ENCODE results near the gene PLIN1. TPM values are rescaled to one million over a fixed set of nuclear protein-coding genes. Genes with fewer than 3 reads are reported as not detected.

Gene PLIN1
- total RNA-seq, 8 experiments from 2014 or later = 0.14 to 1.3 (median 0.51) TPM; not detected in 3

GRCh38 chr15:89668171-89668570, 11.0 kb downstream of the PLIN1 start:
- WGBS, 10 experiments = 89 to 100% (median 100%) methylated on average over 2 to 3 of the region's 3 CpGs; no CpG with 5 or more reads in 2 of the 10 experiments
- peaks cover 5 to 10% of the 10 kb centered on the region in 2 donors for H3K4me1 ChIP-seq (replicated peaks in 1 of 2)
- no peak overlapping the region for H3K4me3 ChIP-seq
- ATAC-seq (replicated peaks in 6 of 8) = no peak
- no peak overlapping the region for H3K27ac ChIP-seq
- in situ Hi-C loops (cut with MboI; ENCODE audit: low pct_unique_long_range_greater_than_20kb in 2 of 9, low sequenced_read_pairs in 9 of 9, unreplicated experiment in 9 of 9) = no loop called here

GRCh38 chr15:89667706-89667960, 11.5 kb downstream of the PLIN1 start:
- 84 to 100% (median 87%) methylated on average over 1 to 6 of the region's 7 CpGs; no CpG with 5 or more reads in 7 of the 10 experiments for WGBS, 10 experiments
- Histone ChIP-seq H3K4me1 (replicated peaks in 1 of 2) (peaks cover 5 to 10% of the 10 kb centered on the region in 2 donors), H3K4me3 (no peak overlapping the region), H3K27ac (no peak overlapping the region)
- ATAC-seq (replicated peaks in 6 of 8) = no peak
- in situ Hi-C loops (cut with MboI; ENCODE audit: low pct_unique_long_range_greater_than_20kb in 2 of 9, low sequenced_read_pairs in 9 of 9, unreplicated experiment in 9 of 9) = no loop called here

- H3K27ac ChIP-seq = no peak overlapping the region
- in situ Hi-C loops (cut with MboI; ENCODE audit: low pct_unique_long_range_greater_than_20kb in 2 of 9, low sequenced_read_pairs in 9 of 9, unreplicated experiment in 9 of 9) = no loop called here
- H3K4me1 ChIP-seq (replicated peaks in 1 of 2) = peaks cover 5 to 10% of the 10 kb centered on the region in 2 donors
- H3K4me3 ChIP-seq = no peak overlapping the region
- ATAC-seq (replicated peaks in 6 of 8) = no peak
- 40 to 81% (median 77%) methylated on average over 1 to 7 of the region's 13 CpGs; no CpG with 5 or more reads in 7 of the 10 experiments for WGBS, 10 experiments
These were observed 12.1 kb downstream of the PLIN1 start for GRCh38 chr15:89666858-89667705.

DNA sequence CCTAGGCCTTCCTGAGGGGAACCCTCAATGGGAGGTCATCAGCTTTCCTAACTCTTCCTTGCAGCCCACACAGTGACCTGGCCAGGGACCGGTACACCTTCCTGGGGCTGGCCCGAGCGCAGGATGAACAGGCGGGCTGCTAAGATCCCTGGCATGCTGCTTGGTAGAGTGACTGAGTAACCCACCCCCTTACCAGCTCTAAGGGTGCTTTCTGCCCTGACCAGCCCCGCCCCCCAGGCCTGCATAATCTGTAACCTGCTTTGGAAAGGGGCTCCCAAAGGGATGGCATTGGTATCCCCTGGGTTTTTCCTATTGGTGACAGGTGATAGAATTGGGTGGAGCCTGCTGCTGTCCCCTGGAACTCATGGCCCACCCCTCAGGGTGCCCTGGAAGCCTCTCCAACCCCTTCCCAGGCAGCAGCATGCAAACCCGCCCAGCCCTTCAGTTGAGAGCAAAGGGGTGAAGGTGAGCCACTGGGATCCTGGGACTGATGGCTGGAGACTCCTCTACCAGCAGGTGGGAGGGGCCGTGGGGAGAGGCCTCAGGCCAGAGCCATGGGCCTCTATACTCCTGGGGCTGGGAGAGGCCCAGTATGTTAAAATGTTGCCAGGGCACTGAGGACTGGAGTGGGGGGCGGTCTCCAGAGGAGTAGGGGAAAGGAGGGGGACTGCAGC, 12.8 kb downstream of the PLIN1 start:
- peak overlapping the region in 1 of 5 donors; percentile 31 for H3K4me3 ChIP-seq
- ATAC-seq (replicated peaks in 6 of 8) = peak in 5 of 8 experiments; percentile 1 to 31 (median 22)
- no CpG with 5 or more reads among the region's 8 CpGs for WGBS, 10 experiments
- in situ Hi-C loops (cut with MboI; ENCODE audit: low pct_unique_long_range_greater_than_20kb in 2 of 9, low sequenced_read_pairs in 9 of 9, unreplicated experiment in 9 of 9) = no loop called here
- H3K27ac ChIP-seq = no peak overlapping the region
- peaks cover 5 to 10% of the 10 kb centered on the region in 2 donors for H3K4me1 ChIP-seq (replicated peaks in 1 of 2)

DNA sequence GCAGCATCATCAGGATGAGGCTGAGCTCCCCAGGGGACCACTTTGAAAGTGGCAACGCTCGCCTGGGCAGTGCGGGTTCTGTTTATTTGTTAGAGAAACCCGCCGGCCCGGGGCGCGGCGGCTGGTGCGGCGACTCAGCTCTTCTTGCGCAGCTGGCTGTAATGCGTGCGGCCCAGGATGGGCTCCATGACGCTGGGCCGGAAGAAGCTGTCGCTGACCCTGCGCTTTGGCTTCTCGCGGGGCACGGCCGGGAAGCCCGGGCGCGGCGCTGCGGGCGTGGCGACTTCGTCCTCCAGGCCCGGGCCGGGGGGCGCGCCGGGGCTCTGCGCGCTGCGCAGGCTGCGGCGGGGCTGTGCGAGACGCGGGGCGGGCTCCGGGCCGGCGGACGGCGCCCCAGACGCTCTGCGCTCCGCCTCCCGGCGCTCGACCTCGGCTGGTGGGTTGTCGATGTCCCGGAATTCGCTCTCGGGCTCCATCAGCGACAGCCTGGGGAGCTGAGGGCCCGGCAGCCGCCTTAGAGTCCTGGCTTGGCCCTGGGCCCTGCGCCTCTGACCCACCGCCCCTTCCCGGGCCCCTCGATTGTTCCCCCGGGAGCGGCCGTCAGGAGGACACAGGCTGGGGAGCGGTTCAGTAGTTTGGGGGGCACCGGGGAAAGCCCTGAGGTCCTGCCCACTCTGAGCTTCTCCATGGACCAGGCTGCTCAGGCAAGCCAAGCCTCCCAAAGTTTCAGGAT, 13.6 kb downstream of the PLIN1 start:
- no peak overlapping the region for H3K27ac ChIP-seq
- in situ Hi-C loops (cut with MboI; ENCODE audit: low pct_unique_long_range_greater_than_20kb in 2 of 9, low sequenced_read_pairs in 9 of 9, unreplicated experiment in 9 of 9) = no loop called here
- WGBS, 10 experiments = 0 to 8% (median 1%) methylated on average over 2 to 16 of the region's 72 CpGs; no CpG with 5 or more reads in 3 of the 10 experiments
- ATAC-seq (replicated peaks in 6 of 8) = peak; percentile 52 to 88 (median 82)
- peak overlapping the region; percentile 31 to 36 (median 33) for H3K4me3 ChIP-seq
- peaks cover 5 to 10% of the 10 kb centered on the region in 2 donors for H3K4me1 ChIP-seq (replicated peaks in 1 of 2)

- no peak for ATAC-seq (replicated peaks in 6 of 8)
- H3K4me3 ChIP-seq = peak overlapping the region in 2 of 5 donors; percentile 31 to 34
- H3K4me1 ChIP-seq (replicated peaks in 1 of 2) = peaks cover 5 to 10% of the 10 kb centered on the region in 2 donors
- in situ Hi-C loops (cut with MboI; ENCODE audit: low pct_unique_long_range_greater_than_20kb in 2 of 9, low sequenced_read_pairs in 9 of 9, unreplicated experiment in 9 of 9) = no loop called here
- H3K27ac ChIP-seq = no peak overlapping the region
- WGBS, 10 experiments = 38 to 100% (median 58%) methylated on average over 3 to 12 of the region's 13 CpGs
These were observed 14.5 kb downstream of the PLIN1 start for GRCh38 chr15:89664441-89665350.

- H3K4me1 ChIP-seq (replicated peaks in 1 of 2) = peaks cover 5 to 10% of the 10 kb centered on the region in 2 donors
- 0 to 61% (median 15%) methylated on average over 1 to 6 of the region's 11 CpGs; no CpG with 5 or more reads in 5 of the 10 experiments for WGBS, 10 experiments
- in situ Hi-C loops (cut with MboI; ENCODE audit: low pct_unique_long_range_greater_than_20kb in 2 of 9, low sequenced_read_pairs in 9 of 9, unreplicated experiment in 9 of 9) = no loop called here
- ATAC-seq (replicated peaks in 6 of 8) = peak in 4 of 8 experiments; percentile 28 to 91 (median 88)
- H3K4me3 ChIP-seq = no peak overlapping the region
- H3K27ac ChIP-seq = no peak overlapping the region
These were observed 16.1 kb downstream of the PLIN1 start for GRCh38 chr15:89662893-89663626.

- H3K4me1 ChIP-seq (replicated peaks in 1 of 2) = peaks cover 5 to 6% of the 10 kb centered on the region in 2 donors
- H3K27ac ChIP-seq = no peak overlapping the region
- 67 to 100% (median 100%) methylated on average over 1 to 2 of the region's 2 CpGs; no CpG with 5 or more reads in 6 of the 10 experiments for WGBS, 10 experiments
- H3K4me3 ChIP-seq = no peak overlapping the region
- in situ Hi-C loops (cut with MboI; ENCODE audit: low pct_unique_long_range_greater_than_20kb in 2 of 9, low sequenced_read_pairs in 9 of 9, unreplicated experiment in 9 of 9) = no loop called here
- ATAC-seq (replicated peaks in 6 of 8) = no peak
These were observed 18.6 kb downstream of the PLIN1 start for GRCh38 chr15:89660556-89660955.

DNA sequence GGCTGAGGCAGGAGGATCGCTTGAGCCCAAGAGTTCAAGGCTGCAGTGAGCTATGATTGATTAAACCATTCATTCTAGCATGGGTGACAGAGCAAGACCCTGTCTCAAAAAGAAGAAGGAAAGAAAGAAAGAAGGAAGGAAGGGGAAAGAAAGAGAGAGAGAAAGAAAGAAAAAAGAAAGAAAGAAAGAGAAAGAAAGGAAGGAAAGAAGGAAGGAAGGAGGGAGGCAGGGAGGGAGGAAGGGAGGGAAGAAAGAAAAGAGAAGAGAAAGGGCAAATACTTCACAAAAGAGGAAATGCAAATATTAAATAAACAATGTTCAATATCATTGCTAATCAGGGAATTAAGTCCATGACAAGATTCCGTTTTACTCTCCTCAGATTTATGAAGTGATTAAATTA, 19.9 kb downstream of the PLIN1 start:
- 60 to 91% (median 83%) methylated on average over 1 to 2 of the region's 2 CpGs for WGBS, 10 experiments
- ATAC-seq (replicated peaks in 6 of 8) = no peak
- in situ Hi-C loops (cut with MboI; ENCODE audit: low pct_unique_long_range_greater_than_20kb in 2 of 9, low sequenced_read_pairs in 9 of 9, unreplicated experiment in 9 of 9) = no loop called here
- H3K27ac ChIP-seq = no peak overlapping the region
- no peak overlapping the region for H3K4me3 ChIP-seq
- H3K4me1 ChIP-seq (replicated peaks in 1 of 2) = peaks cover 1 to 3% of the 10 kb centered on the region in 2 donors

DNA sequence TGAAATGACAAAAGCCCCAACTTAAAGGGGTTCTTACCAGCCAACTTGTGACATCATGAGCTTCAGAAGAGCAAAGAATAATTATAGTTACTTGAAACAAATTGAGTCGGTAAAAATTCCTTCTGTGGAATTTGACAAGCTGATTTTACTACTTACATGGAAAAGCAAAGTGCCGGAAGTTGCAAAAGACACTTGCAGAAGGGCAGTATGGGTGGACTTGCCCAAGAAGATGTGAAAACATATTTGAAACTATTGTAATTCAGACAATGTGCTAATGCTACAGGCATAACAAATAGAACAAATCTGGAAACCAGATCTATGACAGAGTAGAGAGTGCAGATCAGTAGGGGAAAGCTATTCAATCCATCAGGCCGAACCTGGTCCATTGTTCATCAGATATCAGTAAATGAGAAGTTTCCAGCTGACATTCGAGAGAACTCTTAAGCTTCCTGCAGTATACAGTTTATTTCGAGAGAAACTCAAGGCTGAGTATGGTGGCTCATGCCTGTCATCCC, 21.4 kb downstream of the PLIN1 start:
- in situ Hi-C loops (cut with MboI; ENCODE audit: low pct_unique_long_range_greater_than_20kb in 2 of 9, low sequenced_read_pairs in 9 of 9, unreplicated experiment in 9 of 9) = no loop called here

GRCh38 chr15:89656116-89656815, 22.9 kb downstream of the PLIN1 start:
- no peak overlapping the region for H3K4me3 ChIP-seq
- H3K27ac ChIP-seq = no peak overlapping the region
- no peak for ATAC-seq (replicated peaks in 6 of 8)
- in situ Hi-C loops (cut with MboI; ENCODE audit: low pct_unique_long_range_greater_than_20kb in 2 of 9, low sequenced_read_pairs in 9 of 9, unreplicated experiment in 9 of 9) = no loop called here
- WGBS, 10 experiments = 28 to 100% (median 67%) methylated on average over 2 to 7 of the region's 7 CpGs
- peaks cover 6 to 7% of the 10 kb centered on the region in 2 donors for H3K4me1 ChIP-seq (replicated peaks in 1 of 2)

More for the DNA sequence above, 21.4 kb downstream of the PLIN1 start:
- Histone ChIP-seq H3K4me1 (replicated peaks in 1 of 2) (peaks cover 6 to 7% of the 10 kb centered on the region in 2 donors), H3K4me3 (no peak overlapping the region), H3K27ac (no peak overlapping the region)
- WGBS, 10 experiments = 25 to 100% (median 77%) methylated on average over 1 to 5 of the region's 5 CpGs
- ATAC-seq (replicated peaks in 6 of 8) = no peak
